Common myeloid progenitor, CD34-positive (primary cell): ENCODE data around the gene AGBL4.
A peak's percentile ranks its signal among the peaks of the same experiment; 100 is the strongest.

ENCODE experiments used
- CTCF ChIA-PET: fragments of 350-600 bp; sonication (Branson Sonifier 250); formaldehyde crosslinking; loops from one replicate; lab custom pipeline; 2021; ENCODE audit warnings: antibody characterized with exemption; lab: Charles Lee
- POLR2A ChIA-PET: fragments of 350-600 bp; sonication (Branson Sonifier 250); formaldehyde crosslinking; loops from one replicate; lab custom pipeline; 2021; ENCODE audit warnings: antibody characterized with exemption; lab: Charles Lee
- DNase-seq, 3 donors: peaks; one replicate each; pipeline versions ENCODE4 v3.0.0 to v3.0.0-alpha.2; 2013
- H3K27ac ChIP-seq, 2 experiments: 1 replicate in 1 of 2; 2 replicates in 1 of 2; pipeline ENCODE4 v1.7.0; 2013; ENCODE audit warnings: inconsistent platforms in 2 of 2, low read length in 2 of 2, mild to moderate bottlenecking in 2 of 2, low read depth in 1 of 2, moderate library complexity in 1 of 2; ENCODE audit not compliant: severe bottlenecking in 2 of 2, insufficient read depth in 1 of 2, poor library complexity in 1 of 2
- H3K27me3 ChIP-seq, 5 experiments: replicated peaks in 2 of 5; 1 replicate in 3 of 5; 2 replicates in 2 of 5; pipeline versions ENCODE4 v1.6.1 to v1.7.0; 2013; ENCODE audit warnings: low read length in 4 of 5, mild to moderate bottlenecking in 2 of 5, moderate library complexity in 2 of 5, inconsistent platforms in 1 of 5; ENCODE audit not compliant: insufficient read depth in 5 of 5, control insufficient read depth in 4 of 5
- H3K36me3 ChIP-seq, 4 experiments: 1 replicate in 2 of 4; 2 replicates in 2 of 4; pipeline versions ENCODE4 v1.6.1 to v1.7.0; 2013; ENCODE audit warnings: low read length in 3 of 4, control low read depth in 1 of 4, mild to moderate bottlenecking in 1 of 4; ENCODE audit not compliant: control insufficient read depth in 4 of 4, insufficient read depth in 4 of 4
- H3K4me1 ChIP-seq, 4 experiments: 1 replicate in 3 of 4; 2 replicates in 1 of 4; pipeline versions ENCODE4 v1.6.1 to v1.7.1; 2013; ENCODE audit warnings: low read length in 3 of 4, mild to moderate bottlenecking in 3 of 4, control low read depth in 1 of 4, inconsistent platforms in 1 of 4, moderate library complexity in 1 of 4; ENCODE audit not compliant: control insufficient read depth in 4 of 4, insufficient read depth in 4 of 4; ENCODE audit errors: control extremely low read depth in 1 of 4
- H3K4me3 ChIP-seq, 7 experiments: 1 replicate in 4 of 7; 2 replicates in 3 of 7; pipeline versions ENCODE4 v1.5.1 to v1.7.0; 2013; ENCODE audit warnings: mild to moderate bottlenecking in 7 of 7, low read length in 6 of 7, moderate library complexity in 6 of 7, inconsistent platforms in 2 of 7, low read depth in 2 of 7, control low read depth in 1 of 7; ENCODE audit not compliant: insufficient read depth in 4 of 7, control insufficient read depth in 1 of 7; ENCODE audit errors: extremely low read depth in 1 of 7
- H3K9me3 ChIP-seq, 5 experiments: 1 replicate in 4 of 5; 2 replicates in 1 of 5; pipeline versions ENCODE4 v1.6.1 to v1.7.1; 2013; ENCODE audit warnings: low read length in 4 of 5, mild to moderate bottlenecking in 2 of 5, inconsistent platforms in 1 of 5, low read depth in 1 of 5, moderate library complexity in 1 of 5; ENCODE audit not compliant: control insufficient read depth in 4 of 5, insufficient read depth in 2 of 5; ENCODE audit errors: control extremely low read depth in 1 of 5
- WGBS: methylation state at CpG from one replicate; pipeline ENCODE4 v1.1.5; 2013; ENCODE audit not compliant: insufficient coverage; 5-methylcytosine and 5-hydroxymethylcytosine counted together

Gene AGBL4

DNA sequence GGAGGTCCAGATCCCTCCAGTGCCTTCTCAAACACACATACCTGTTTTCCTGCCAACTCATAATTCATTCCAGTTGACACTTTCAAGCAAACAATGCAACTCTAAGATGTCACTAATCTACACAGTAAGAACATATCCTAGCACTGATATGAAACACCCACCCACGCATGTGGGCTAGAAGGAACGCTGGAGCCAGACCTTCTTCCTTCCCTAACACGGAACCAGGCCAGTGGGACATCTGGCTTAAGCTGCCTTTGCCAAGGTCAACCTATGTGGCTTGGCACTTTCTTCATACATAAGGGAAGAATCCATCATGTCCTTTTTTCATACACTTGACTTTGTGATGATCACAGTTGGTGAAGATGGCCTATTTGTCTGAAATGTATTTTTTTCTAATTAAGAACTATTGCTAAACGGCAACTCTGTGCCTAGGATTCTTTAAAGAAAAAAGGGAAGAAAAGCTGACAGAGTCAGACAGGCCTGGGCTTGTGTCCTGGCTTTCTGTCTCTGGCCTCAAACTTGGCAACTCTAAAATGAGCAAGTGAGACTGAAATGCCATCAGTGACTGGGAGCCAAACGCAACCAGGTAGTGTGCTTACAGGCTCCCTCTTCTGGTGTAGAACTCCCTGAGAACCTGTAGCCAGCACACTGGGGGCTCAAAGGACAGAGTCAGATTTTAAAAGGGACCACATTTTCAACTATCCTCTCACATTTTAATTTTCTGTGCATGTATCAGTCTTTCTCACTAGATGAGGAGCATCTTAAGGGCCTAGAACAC, 1154.4 kb downstream of the AGBL4 start:
- Histone ChIP-seq H3K4me1 (peaks cover 0 to 2% (median 0%) of the 10 kb centered on the region in 4 experiments), H3K27me3 (no peaks in the 10 kb centered on the region), H3K27ac (no peak overlapping the region), H3K4me3 (no peak overlapping the region), H3K36me3 (no peaks in the 10 kb centered on the region), H3K9me3 (no peaks in the 10 kb centered on the region)
- ChIA-PET CTCF (no interaction called here), POLR2A (no interaction called here)
- WGBS = 95% methylated on average over 4 of the region's 5 CpGs
- DNase-seq = no peak

DNA sequence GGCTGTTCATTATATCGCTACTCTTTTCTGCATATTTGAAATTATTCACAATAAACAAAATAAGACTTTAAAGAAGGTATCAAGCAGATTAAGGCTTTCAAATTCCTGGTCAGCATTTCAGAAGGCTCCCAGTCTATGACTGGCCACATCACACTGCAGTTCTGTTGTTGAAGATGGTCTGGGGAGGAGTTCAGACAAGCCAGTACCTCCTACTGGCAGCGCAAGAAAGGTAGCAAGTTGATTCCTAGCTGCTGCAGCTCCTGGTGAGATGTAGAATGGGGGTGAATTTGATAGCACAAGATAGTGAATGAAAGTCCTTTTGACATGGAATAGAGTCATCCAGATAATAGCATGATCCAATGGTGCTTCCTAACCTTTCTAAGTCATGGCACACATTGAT, 1158.8 kb downstream of the AGBL4 start:
- POLR2A ChIA-PET = no interaction called here
- Histone ChIP-seq H3K4me3 (no peak overlapping the region), H3K9me3 (peaks cover 0 to 7% (median 1%) of the 10 kb centered on the region in 5 experiments), H3K27me3 (no peaks in the 10 kb centered on the region), H3K27ac (no peak overlapping the region), H3K4me1 (no peaks in the 10 kb centered on the region), H3K36me3 (no peaks in the 10 kb centered on the region)
- DNase-seq = no peak
- CTCF ChIA-PET = interaction anchor here (1.2 kb wide), 1 partner anchor 292 kb away, joined by 4 read pairs; no protein-coding TSS in a partner anchor
- no CpG with 5 or more reads among the region's 2 CpGs for WGBS

DNA sequence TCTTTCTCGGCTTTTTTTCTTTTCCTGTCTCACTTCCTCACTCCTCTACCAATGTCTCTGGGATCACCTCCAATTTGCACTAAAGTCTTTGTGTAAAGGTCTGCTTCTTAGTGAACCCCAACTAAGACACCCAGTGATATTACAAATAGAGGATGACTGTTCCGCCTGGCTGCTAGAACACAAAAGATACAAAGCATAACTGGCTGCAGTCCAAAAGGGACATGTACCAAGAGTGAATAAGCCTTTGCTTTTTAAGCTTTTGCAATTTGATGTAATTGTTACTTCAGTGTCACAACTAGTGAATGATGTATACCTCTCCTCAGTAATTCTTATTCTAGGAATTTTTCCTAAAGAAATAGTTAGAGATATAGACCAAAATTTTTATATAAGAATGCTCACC, 1164.3 kb downstream of the AGBL4 start:
- ChIA-PET POLR2A (no interaction called here), CTCF (no interaction called here)
- Histone ChIP-seq H3K27me3 (no peaks in the 10 kb centered on the region), H3K4me1 (no peaks in the 10 kb centered on the region), H3K9me3 (peaks cover 0 to 7% (median 3%) of the 10 kb centered on the region in 5 experiments), H3K4me3 (no peak overlapping the region), H3K36me3 (no peaks in the 10 kb centered on the region), H3K27ac (no peak overlapping the region)
- WGBS = 0% methylated on average over 1 of the region's 2 CpGs
- DNase-seq = no peak

GRCh38 chr1:48858200-48858920, 1165.4 kb downstream of the AGBL4 start:
- Histone ChIP-seq H3K36me3 (no peaks in the 10 kb centered on the region), H3K4me3 (no peak overlapping the region), H3K27ac (no peak overlapping the region), H3K4me1 (no peaks in the 10 kb centered on the region), H3K9me3 (peaks cover 0 to 7% (median 3%) of the 10 kb centered on the region in 5 experiments), H3K27me3 (no peaks in the 10 kb centered on the region)
- DNase-seq = no peak
- POLR2A ChIA-PET = no interaction called here
- 40% methylated on average over 2 of the region's 3 CpGs for WGBS
- CTCF ChIA-PET = no interaction called here

GRCh38 chr1:48853006-48853405, 1170.7 kb downstream of the AGBL4 start:
- Histone ChIP-seq H3K4me1 (peaks cover 3 to 5% (median 3%) of the 10 kb centered on the region in 4 experiments), H3K36me3 (no peaks in the 10 kb centered on the region), H3K27ac (no peak overlapping the region), H3K9me3 (peaks cover 0 to 1% (median 0%) of the 10 kb centered on the region in 5 experiments), H3K4me3 (no peak overlapping the region), H3K27me3 (no peaks in the 10 kb centered on the region)
- CTCF ChIA-PET = no interaction called here
- no peak for DNase-seq
- POLR2A ChIA-PET = no interaction called here

- POLR2A ChIA-PET = no interaction called here
- peak in 2 of 3 donors; percentile 1 to 16 for DNase-seq
- WGBS = no CpG with 5 or more reads among the region's 2 CpGs
- Histone ChIP-seq H3K4me1 (peaks cover 3 to 5% (median 3%) of the 10 kb centered on the region in 4 experiments), H3K9me3 (no peaks in the 10 kb centered on the region), H3K27ac (no peak overlapping the region), H3K4me3 (no peak overlapping the region), H3K27me3 (no peaks in the 10 kb centered on the region), H3K36me3 (no peaks in the 10 kb centered on the region)
- CTCF ChIA-PET = interaction anchor here (1.5 kb wide), 1 partner anchor 21 kb away, joined by 3 read pairs; no protein-coding TSS in a partner anchor
Measured at GRCh38 chr1:48851638-48852037, 1172.1 kb downstream of the AGBL4 start.

- 86% methylated on average over 2 of the region's 2 CpGs for WGBS
- Histone ChIP-seq H3K36me3 (no peaks in the 10 kb centered on the region), H3K9me3 (peaks cover 0 to 2% (median 0%) of the 10 kb centered on the region in 5 experiments), H3K27ac (no peak overlapping the region), H3K4me1 (peaks cover 3 to 5% (median 3%) of the 10 kb centered on the region in 4 experiments), H3K27me3 (no peaks in the 10 kb centered on the region), H3K4me3 (no peak overlapping the region)
- ChIA-PET CTCF (no interaction called here), POLR2A (no interaction called here)
- no peak for DNase-seq
Measured at GRCh38 chr1:48848035-48848434, 1175.7 kb downstream of the AGBL4 start.
